ENCODE measurements around the gene ACYP2. TPM values are rescaled to one million over a fixed set of nuclear protein-coding genes. Genes with fewer than 3 reads are reported as not detected.
"Not testable (repeated sequence)": the region's sequence is repeated elsewhere in the genome, so short reads cannot be mapped to it uniquely, and the experiment has no call there.

ACYP2 gene
- total RNA-seq, 4 donors from 2014 or later = 8.4 to 14.0 (median 9.8) TPM

- H3K4me1 ChIP-seq = no peaks in the 10 kb centered on the region
- TF ChIP-seq POLR2A (IDR thresholded peaks at IDR 0.05) = no peak
- TF ChIP-seq CTCF (IDR thresholded peaks at IDR 0.05) = no peak
- H3K27me3 ChIP-seq = no peaks in the 10 kb centered on the region
- no peaks in the 10 kb centered on the region for H3K9me3 ChIP-seq
- no peak overlapping the region for H3K27ac ChIP-seq
- no peaks in the 10 kb centered on the region for H3K36me3 ChIP-seq
- H3K4me3 ChIP-seq = no peak overlapping the region
- no peak for DNase-seq
These were observed 144.2 kb downstream of the ACYP2 start for GRCh38 chr2:54259413-54260240.

- Histone ChIP-seq H3K27ac (no peak overlapping the region), H3K36me3 (no peaks in the 10 kb centered on the region), H3K4me3 (no peak overlapping the region), H3K9me3 (no peaks in the 10 kb centered on the region), H3K4me1 (no peaks in the 10 kb centered on the region), H3K27me3 (no peaks in the 10 kb centered on the region)
- no peak for DNase-seq
- no peak for TF ChIP-seq POLR2A (IDR thresholded peaks at IDR 0.05)
- TF ChIP-seq CTCF (IDR thresholded peaks at IDR 0.05) = no peak
These were observed 144.8 kb downstream of the ACYP2 start for GRCh38 chr2:54260241-54260595.

GRCh38 chr2:54261537-54261936 is 146.1 kb downstream of the ACYP2 start:
- H3K27ac ChIP-seq = no peak overlapping the region
- H3K4me1 ChIP-seq = no peaks in the 10 kb centered on the region
- H3K9me3 ChIP-seq = no peaks in the 10 kb centered on the region
- no peak overlapping the region for H3K4me3 ChIP-seq
- DNase-seq = no peak
- H3K27me3 ChIP-seq = no peaks in the 10 kb centered on the region
- TF ChIP-seq CTCF (IDR thresholded peaks at IDR 0.05) (no peak), POLR2A (IDR thresholded peaks at IDR 0.05) (no peak)
- no peaks in the 10 kb centered on the region for H3K36me3 ChIP-seq

GRCh38 chr2:54262015-54262765 is 146.8 kb downstream of the ACYP2 start:
- no peak for DNase-seq
- Histone ChIP-seq H3K9me3 (no peaks in the 10 kb centered on the region), H3K27me3 (no peaks in the 10 kb centered on the region), H3K4me1 (no peaks in the 10 kb centered on the region), H3K4me3 (no peak overlapping the region), H3K27ac (no peak overlapping the region), H3K36me3 (no peaks in the 10 kb centered on the region)
- TF ChIP-seq CTCF (IDR thresholded peaks at IDR 0.05) = no peak
- TF ChIP-seq POLR2A (IDR thresholded peaks at IDR 0.05) = no peak

- not testable (repeated sequence) for H3K4me3 ChIP-seq, DNase-seq, H3K9me3 ChIP-seq, H3K36me3 ChIP-seq, H3K27me3 ChIP-seq, H3K27ac ChIP-seq, H3K4me1 ChIP-seq
These were observed 149.7 kb downstream of the ACYP2 start for GRCh38 chr2:54265081-54265480.

- Histone ChIP-seq H3K27me3 (no peaks in the 10 kb centered on the region), H3K9me3 (no peaks in the 10 kb centered on the region), H3K27ac (no peak overlapping the region), H3K36me3 (no peaks in the 10 kb centered on the region), H3K4me1 (no peaks in the 10 kb centered on the region), H3K4me3 (no peak overlapping the region)
- DNase-seq = no peak
- TF ChIP-seq POLR2A (IDR thresholded peaks at IDR 0.05) (no peak), CTCF (IDR thresholded peaks at IDR 0.05) (no peak)
These were observed 152.2 kb downstream of the ACYP2 start for GRCh38 chr2:54267577-54267976.

Measured in Peyer's patch (tissue), 4 donors.